ENCODE data around the gene LAG3. TPM values are rescaled to one million over a fixed set of nuclear protein-coding genes. Genes with fewer than 3 reads are reported as not detected.

Gene LAG3
- polyA plus RNA-seq, 4 donors = 0.67 to 5.9 (median 1.3) TPM

Other genes with a start within 250 kb of the LAG3 start
- 1,000 to 10,000 TPM; 1,934 to 3,805 (median 2,842) TPM for gene GAPDH, start 238.0 kb upstream of the LAG3 start, polyA plus RNA-seq
- gene IFFO1, start 216.5 kb upstream of the LAG3 start, polyA plus RNA-seq = 1 to 10 TPM; 1.3 to 7.7 (median 5.2) TPM
- 10 to 100 TPM; 14.3 to 40.6 (median 22.0) TPM for gene NOP2, start 204.2 kb upstream of the LAG3 start, polyA plus RNA-seq
- 100 to 1,000 TPM in 2 of 4 donors, 10 to 100 TPM in 2; 88.2 to 123 (median 109) TPM for gene CHD4, start 165.1 kb upstream of the LAG3 start, polyA plus RNA-seq
- 10 to 100 TPM in 1 of 4 donors, 1 to 10 TPM in 3; 6.2 to 19.7 (median 8.3) TPM for gene LPAR5, start 136.6 kb upstream of the LAG3 start, polyA plus RNA-seq
- gene ACRBP, start 125.1 kb upstream of the LAG3 start, polyA plus RNA-seq = 1 to 10 TPM; 2.6 to 5.9 (median 3.6) TPM
- 10 to 100 TPM; 29.3 to 61.0 (median 30.5) TPM for gene ING4, start 109.4 kb upstream of the LAG3 start, polyA plus RNA-seq
- 10 to 100 TPM; 26.2 to 82.3 (median 34.6) TPM for gene ZNF384, start 83.1 kb upstream of the LAG3 start, polyA plus RNA-seq
- gene PIANP, start 71.7 kb upstream of the LAG3 start, polyA plus RNA-seq = 1 to 10 TPM in 2 of 4 donors, not detected in 2; 1.7 to 3.4 TPM
- gene COPS7A, start 48.5 kb upstream of the LAG3 start, polyA plus RNA-seq = 10 to 100 TPM; 30.5 to 49.3 (median 36.1) TPM
- 100 to 1,000 TPM; 163 to 233 (median 187) TPM for gene MLF2, start 19.4 kb upstream of the LAG3 start, polyA plus RNA-seq
- 100 to 1,000 TPM in 2 of 4 donors, 10 to 100 TPM in 2; 34.0 to 204 (median 122) TPM for gene PTMS, start 6.2 kb upstream of the LAG3 start, polyA plus RNA-seq
- gene CD4, start 17.0 kb downstream of the LAG3 start, polyA plus RNA-seq = 10 to 100 TPM in 1 of 4 donors, 1 to 10 TPM in 2, under 1 TPM in 1; 0.89 to 19.1 (median 6.5) TPM
- 1 to 10 TPM in 3 of 4 donors, not detected in 1; 1.1 to 6.7 (median 5.1) TPM for gene GPR162, start 49.3 kb downstream of the LAG3 start, polyA plus RNA-seq
- 10 to 100 TPM in 1 of 4 donors, 1 to 10 TPM in 2, under 1 TPM in 1; 0.89 to 18.3 (median 4.9) TPM for gene P3H3, start 55.9 kb downstream of the LAG3 start, polyA plus RNA-seq
- gene GNB3, start 68.4 kb downstream of the LAG3 start, polyA plus RNA-seq = 1 to 10 TPM in 3 of 4 donors, not detected in 1; 1.0 to 5.5 (median 3.2) TPM
- 10 to 100 TPM; 30.3 to 99.1 (median 49.0) TPM for gene CDCA3, start 78.8 kb downstream of the LAG3 start, polyA plus RNA-seq
- 10 to 100 TPM; 31.9 to 54.0 (median 39.2) TPM for gene USP5, start 79.6 kb downstream of the LAG3 start, polyA plus RNA-seq
- gene TPI1, start 95.0 kb downstream of the LAG3 start, polyA plus RNA-seq = 1,000 to 10,000 TPM in 2 of 4 donors, 100 to 1,000 TPM in 2; 574 to 1,439 (median 1,040) TPM
- gene SPSB2, start 100.8 kb downstream of the LAG3 start, polyA plus RNA-seq = 10 to 100 TPM in 3 of 4 donors, 1 to 10 TPM in 1; 9.7 to 22.5 (median 12.7) TPM
- gene LRRC23, start 132.3 kb downstream of the LAG3 start, polyA plus RNA-seq = 1 to 10 TPM; 3.6 to 8.2 (median 4.7) TPM
- gene ENO2, start 142.1 kb downstream of the LAG3 start, polyA plus RNA-seq = 10 to 100 TPM in 1 of 4 donors, 1 to 10 TPM in 2, under 1 TPM in 1; 0.67 to 19.1 (median 3.1) TPM
- gene ATN1, start 155.4 kb downstream of the LAG3 start, polyA plus RNA-seq = 10 to 100 TPM; 34.0 to 63.3 (median 46.2) TPM
- not detected for gene RNU7-1, start 171.3 kb downstream of the LAG3 start, polyA plus RNA-seq
- 100 to 1,000 TPM; 119 to 379 (median 273) TPM for gene C12orf57, start 171.5 kb downstream of the LAG3 start, polyA plus RNA-seq
- 10 to 100 TPM; 37.4 to 81.1 (median 58.7) TPM for gene PTPN6, start 178.8 kb downstream of the LAG3 start, polyA plus RNA-seq
- 100 to 1,000 TPM; 165 to 311 (median 212) TPM for gene PHB2, start 198.1 kb downstream of the LAG3 start, polyA plus RNA-seq
- gene EMG1, start 198.4 kb downstream of the LAG3 start, polyA plus RNA-seq = 10 to 100 TPM; 12.3 to 39.3 (median 23.2) TPM
- gene LPCAT3, start 246.0 kb downstream of the LAG3 start, polyA plus RNA-seq = 10 to 100 TPM; 67.8 to 95.9 (median 77.3) TPM

All from small intestine (tissue), 4 donors.